K562 (cell line): ENCODE data around the gene OSGEP. TPM values are rescaled to one million over a fixed set of nuclear protein-coding genes. Genes with fewer than 3 reads are reported as not detected.

Experiments used
- ATAC-seq: fragments of 200-7000 bp; cut with Tn5 transposase; 3 replicates; pipeline ENCODE4 v1.9.1; 2020; ENCODE audit warnings: moderate library complexity
- BruUV-seq: library from RNA; stranded (reverse); fragments of 400-500 nt; replicated peaks from 2 replicates; lab custom pipeline; 2021; lab: Mats Ljungman, UMichigan
- CTCF ChIA-PET: fragments of 300-600 bp; formaldehyde crosslinking; extraction: SDS; loops from one replicate; lab custom pipeline; 2021; ENCODE audit warnings: low intra/inter-chr PET ratio; lab: Yijun Ruan, JAX
- POLR2A ChIA-PET: fragments of 300-600, 350-650 bp; sonication (Branson Sonifier 250); formaldehyde crosslinking; extraction: SDS; loops from one replicate; lab custom pipeline; 2021; ENCODE audit warnings: antibody characterized with exemption, inconsistent platforms; lab: Yijun Ruan, JAX
- DNase-seq, 4 experiments: peaks; one replicate each; pipeline versions ENCODE4 v3.0.0 to v3.0.0-alpha.2; 2011 to 2018; ENCODE audit warnings: low spot score in 3 of 4, mixed read lengths in 3 of 4; ENCODE audit errors: extremely low read depth in 1 of 4
- FAIRE-seq: peaks from 2 replicates; lab custom pipeline; 2011; peaks lifted over from hg19 to GRCh38; lab: Jason Lieb, UNC
- H2AFZ ChIP-seq: 2 replicates; pipeline ENCODE4 v1.6.0; 2011; ENCODE audit warnings: low read depth, low read length, control low read depth, inconsistent platforms
- H3K27ac ChIP-seq: fragments of 200-600 bp; 3 replicates; pipeline ENCODE4 v1.8.0; 2011; ENCODE audit warnings: low read depth, mild to moderate bottlenecking, control low read depth, inconsistent platforms, low read length, moderate library complexity, mixed read lengths; ENCODE audit errors: extremely low read depth
- H3K27me3 ChIP-seq, 2 experiments: fragments of 300-600 bp in 1 of 2; 2 replicates in 1 of 2; 3 replicates in 1 of 2; pipeline versions ENCODE4 v1.6.0 to v1.8.0; 2011; ENCODE audit warnings: inconsistent platforms in 2 of 2, low read length in 2 of 2, mild to moderate bottlenecking in 1 of 2, mixed read lengths in 1 of 2, moderate library complexity in 1 of 2; ENCODE audit not compliant: control insufficient read depth in 2 of 2, insufficient read depth in 2 of 2
- H3K36me3 ChIP-seq: fragments of 300-600 bp; 3 replicates; pipeline ENCODE4 v1.8.0; 2011; ENCODE audit warnings: mild to moderate bottlenecking, low read length, inconsistent platforms; ENCODE audit not compliant: control insufficient read depth, insufficient read depth
- H3K4me1 ChIP-seq, 2 experiments: fragments of 200-600 bp in 1 of 2; replicated peaks in 1 of 2; 2 replicates in 1 of 2; 3 replicates in 1 of 2; pipeline versions ENCODE4 v1.5.1 to v1.8.0; 2011; ENCODE audit warnings: inconsistent platforms in 2 of 2, low read length in 2 of 2, mild to moderate bottlenecking in 1 of 2, mixed read lengths in 1 of 2, moderate library complexity in 1 of 2; ENCODE audit not compliant: control insufficient read depth in 2 of 2, insufficient read depth in 2 of 2
- H3K4me2 ChIP-seq: 2 replicates; pipeline ENCODE4 v1.6.1; 2011; ENCODE audit warnings: low read length, control low read depth, inconsistent platforms, mixed read lengths; ENCODE audit not compliant: insufficient read depth
- H3K4me3 ChIP-seq: fragments of 200-600 bp; sonication (generic), shearing (Covaris generic); 2 replicates; pipeline ENCODE4 v1.5.1; 2016; ENCODE audit warnings: control low read depth, inconsistent platforms
- H3K79me2 ChIP-seq: fragments of 200-600 bp; 3 replicates; pipeline ENCODE4 v1.8.0; 2011; ENCODE audit warnings: low read length, inconsistent platforms; ENCODE audit not compliant: control insufficient read depth, insufficient read depth
- H3K9ac ChIP-seq, 2 experiments: 2 replicates each; pipeline versions ENCODE4 v1.6.0 to v1.6.1; 2011; ENCODE audit warnings: low read depth in 2 of 2, low read length in 2 of 2, control low read depth in 1 of 2, inconsistent platforms in 1 of 2, mild to moderate bottlenecking in 1 of 2, mixed read lengths in 1 of 2; ENCODE audit not compliant: insufficient read depth in 1 of 2
- H3K9me1 ChIP-seq: one replicate; pipeline ENCODE4 v1.6.0; 2011; ENCODE audit warnings: inconsistent platforms, mild to moderate bottlenecking, low read length, moderate library complexity; ENCODE audit not compliant: control insufficient read depth, insufficient read depth
- H3K9me3 ChIP-seq: replicated peaks from 2 replicates; pipeline ENCODE4 v1.5.1; 2011; ENCODE audit warnings: low read depth, low read length, inconsistent platforms; ENCODE audit not compliant: control insufficient read depth, insufficient read depth
- H4K20me1 ChIP-seq: replicated peaks from 2 replicates; pipeline ENCODE4 v1.6.1; 2011; ENCODE audit warnings: low read length, inconsistent platforms, mixed read lengths; ENCODE audit not compliant: control insufficient read depth, insufficient read depth
- BCOR ChIP-seq: fragments of 450-650 bp; IDR thresholded peaks from 2 replicates; pipeline ENCODE4 v1.6.1; 2016
- CAMTA2 ChIP-seq: fragments of 250-450 bp; sonication (Bioruptor Pico); conservative IDR thresholded peaks from 2 replicates; pipeline ENCODE4 v1.5.1; 2022
- CHD4 ChIP-seq: fragments of 200-600 bp; sonication (generic); IDR thresholded peaks from 3 replicates; pipeline ENCODE4 v1.6.1; 2012; ENCODE audit warnings: low read depth, mild to moderate bottlenecking, mixed read lengths, low read length, inconsistent platforms; ENCODE audit not compliant: insufficient read depth, insufficient replicate concordance, poor library complexity, severe bottlenecking
- HCFC1 ChIP-seq: IDR thresholded peaks from 2 replicates; pipeline ENCODE4 v1.6.1; 2012; ENCODE audit warnings: low read depth, low read length, improper control_type of control experiment
- KAT7 ChIP-seq: sonication (generic); formaldehyde crosslinking; IDR thresholded peaks from 2 replicates; pipeline ENCODE4 v1.8.0; 2022; ENCODE audit warnings: missing genetic modification reagents, mild to moderate bottlenecking, borderline replicate concordance
- MAFF ChIP-seq: IDR thresholded peaks from 2 replicates; pipeline ENCODE4 v1.6.1; 2012; ENCODE audit warnings: low read length, improper control_type of control experiment
- MLLT1 ChIP-seq, 2 experiments: fragments of 450-650 bp; IDR thresholded peaks; 2 replicates each; pipeline ENCODE4 v1.6.1; 2016
- PCBP2 ChIP-seq: fragments of 200-400 bp; formaldehyde crosslinking; IDR thresholded peaks from 2 replicates; pipeline ENCODE4 v1.6.1; 2018; ENCODE audit warnings: low read length, low read depth, mild to moderate bottlenecking, moderate library complexity; ENCODE audit not compliant: poor library complexity, severe bottlenecking
- SRSF3 ChIP-seq: fragments of 200-400 bp; formaldehyde crosslinking; IDR thresholded peaks from 2 replicates; pipeline ENCODE4 v1.6.1; 2016; ENCODE audit warnings: mild to moderate bottlenecking, low read length, moderate library complexity; ENCODE audit not compliant: insufficient read depth
- ZFX ChIP-seq: sonication (generic); formaldehyde crosslinking; IDR thresholded peaks from 2 replicates; pipeline ENCODE4 v1.8.0; 2022; ENCODE audit warnings: mild to moderate bottlenecking, missing genetic modification reagents, moderate library complexity
- ZNF277 ChIP-seq: fragments of 250-450 bp; sonication (Bioruptor Pico); IDR thresholded peaks from 2 replicates; pipeline ENCODE4 v1.8.0; 2022; ENCODE audit warnings: inconsistent platforms, mild to moderate bottlenecking, moderate library complexity, borderline replicate concordance
- ZNF431 ChIP-seq: sonication (generic); formaldehyde crosslinking; IDR thresholded peaks from 2 replicates; pipeline ENCODE4 v1.8.0; 2022; ENCODE audit warnings: mild to moderate bottlenecking, missing genetic modification reagents
- ZNF655 ChIP-seq: fragments of 250-450 bp; sonication (Bioruptor Pico); IDR thresholded peaks from 2 replicates; pipeline ENCODE4 v1.5.0; 2021
- WGBS: fragments of 100-300 bp; shearing (Covaris generic); methylation state at CpG from one replicate; pipeline ENCODE4 v1.1.6; 2016; ENCODE audit warnings: low coverage, mixed read lengths; ENCODE audit not compliant: insufficient coverage; ENCODE audit errors: missing lambda C conversion rate; 5-methylcytosine and 5-hydroxymethylcytosine counted together
- in situ Hi-C: fragments of 300-500 bp; cut with MboI; formaldehyde crosslinking; loops from 4 replicates; pipeline ENCODE4 v1.15.0; 2018; ENCODE audit warnings: inconsistent platforms, mixed read lengths
- intact Hi-C: fragments of 100-400 bp; cut with micrococcal nuclease; formaldehyde crosslinking; loops from 2 replicates; pipeline ENCODE4 v1.14.2; 2022
- polyA plus RNA-seq, 8 experiments: library from polyadenylated mRNA; depleted of rRNA in 4 of 8; stranded (reverse) in 5 of 8; unstranded in 3 of 8; fragments of >200 nt; fragmentation: Nextera tagmentation in 2 of 8; fragmentation: Illumina TruSeq in 1 of 8; extraction: Ambion mirVana in 2 of 8; extraction: Trizol in 1 of 8; gene quantifications; 2 replicates each; pipeline versions ENCODE4 v1.2.1 to v1.2.3, GENCODE V29; 2011 to 2014; ENCODE audit warnings: inconsistent platforms in 1 of 8, missing spikeins in 1 of 8
- total RNA-seq, 7 experiments: library from RNA; depleted of rRNA in 6 of 7; stranded (reverse); fragments of >200 nt in 6 of 7; fragmentation: Illumina TruSeq in 2 of 7; extraction: Trizol in 2 of 7; gene quantifications; 2 replicates each; pipeline versions ENCODE4 v1.2.1 to v1.2.3, GENCODE V29; 2011 to 2021; ENCODE audit warnings: low replicate concordance in 1 of 7
- TF ChIP-seq, protein P1 (sequence below): fragments of 250-450 bp; sonication (Bioruptor Pico); IDR thresholded peaks from 2 replicates; pipeline ENCODE4 v1.8.0; 2021; ENCODE audit warnings: moderate library complexity, mild to moderate bottlenecking, inconsistent platforms
- TF ChIP-seq, protein P2 (sequence below): sonication (generic); formaldehyde crosslinking; IDR thresholded peaks from 2 replicates; pipeline ENCODE4 v1.8.0; 2022; ENCODE audit warnings: mild to moderate bottlenecking, missing genetic modification reagents, borderline replicate concordance

Gene OSGEP
- total and polyA plus RNA-seq, 9 of the 15 experiments (the other 6 are each of a cell fraction or from before 2014, with no cell fraction given), result 32.1 to 59.2 (median 44.1) TPM

DNA sequence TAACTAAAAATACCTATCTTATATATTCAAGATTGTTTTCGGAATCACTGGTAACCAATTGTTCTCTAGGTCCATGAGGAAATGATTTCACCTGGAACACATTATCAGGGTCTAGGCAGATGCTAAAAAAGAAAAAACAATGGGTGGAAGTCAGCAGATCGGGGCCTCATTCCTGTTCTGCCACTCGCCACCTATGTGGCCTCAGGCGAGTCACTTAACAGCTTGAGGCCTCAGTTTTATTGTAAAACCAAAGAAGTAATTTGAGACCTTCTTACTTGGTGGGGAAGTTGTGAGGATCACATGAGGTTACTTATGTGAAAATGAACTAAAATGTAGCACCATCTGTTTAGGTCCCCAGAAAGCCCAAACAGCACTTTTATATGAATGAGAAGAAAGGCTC lies 44.5 kb upstream of the OSGEP start:
- Histone ChIP-seq H3K4me2 (0 out of 2 replicates have a peak overlapping the region, but pooled peaks have one; percentile 4), H3K9ac (no peak overlapping the region)

More for the DNA sequence above, 44.5 kb upstream of the OSGEP start:
- no peaks in the 10 kb centered on the region for H3K9me1 ChIP-seq
- no peaks in the 10 kb centered on the region for H3K9me3 ChIP-seq
- CTCF ChIA-PET, result no interaction called here
- H3K4me1 ChIP-seq, result peaks cover 0 to 5% of the 10 kb centered on the region in 2 experiments; a peak in 2 of 5 replicates
- BruUV-seq, result no TSS peak
- no peaks in the 10 kb centered on the region for H4K20me1 ChIP-seq
- H3K79me2 ChIP-seq, result no peaks in the 10 kb centered on the region
- TF ChIP-seq, protein P1, sequence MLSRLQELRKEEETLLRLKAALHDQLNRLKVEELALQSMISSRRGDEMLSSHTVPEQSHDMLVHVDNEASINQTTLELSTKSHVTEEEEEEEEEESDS (CRISPR knock-in tag), result no peak
- TF ChIP-seq ZNF277 (no peak), HCFC1 (no peak), CHD4 (no peak), ZNF655 (no peak), ZFX (CRISPR knock-in tag) (no peak), ZNF431 (CRISPR knock-in tag) (no peak), SRSF3 (no peak), PCBP2 (no peak), MLLT1 (IDR thresholded peaks at IDR 0.05) (no peak), KAT7 (no peak), CAMTA2 (CRISPR knock-in tag) (no peak), MAFF (no peak), BCOR (no peak)
- TF ChIP-seq, protein P2, sequence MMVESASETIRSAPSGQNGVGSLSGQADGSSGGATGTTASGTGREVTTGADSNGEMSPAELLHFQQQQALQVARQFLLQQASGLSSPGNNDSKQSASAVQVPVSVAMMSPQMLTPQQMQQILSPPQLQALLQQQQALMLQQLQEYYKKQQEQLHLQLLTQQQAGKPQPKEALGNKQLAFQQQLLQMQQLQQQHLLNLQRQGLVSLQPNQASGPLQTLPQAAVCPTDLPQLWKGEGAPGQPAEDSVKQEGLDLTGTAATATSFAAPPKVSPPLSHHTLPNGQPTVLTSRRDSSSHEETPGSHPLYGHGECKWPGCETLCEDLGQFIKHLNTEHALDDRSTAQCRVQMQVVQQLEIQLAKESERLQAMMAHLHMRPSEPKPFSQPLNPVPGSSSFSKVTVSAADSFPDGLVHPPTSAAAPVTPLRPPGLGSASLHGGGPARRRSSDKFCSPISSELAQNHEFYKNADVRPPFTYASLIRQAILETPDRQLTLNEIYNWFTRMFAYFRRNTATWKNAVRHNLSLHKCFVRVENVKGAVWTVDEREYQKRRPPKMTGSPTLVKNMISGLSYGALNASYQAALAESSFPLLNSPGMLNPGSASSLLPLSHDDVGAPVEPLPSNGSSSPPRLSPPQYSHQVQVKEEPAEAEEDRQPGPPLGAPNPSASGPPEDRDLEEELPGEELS (CRISPR knock-in tag), result no peak
- H3K4me3 ChIP-seq, result no peak overlapping the region
- no peak overlapping the region for H3K27ac ChIP-seq
- DNase-seq (no peak), ATAC-seq (peak; percentile 34; the same call in 2 of the 3 replicates), FAIRE-seq (no peak)
- peak overlapping the region; percentile 71 for H2AFZ ChIP-seq
- no peaks in the 10 kb centered on the region for H3K27me3 ChIP-seq
- in situ Hi-C loops, result no loop called here
- H3K36me3 ChIP-seq, result no peaks in the 10 kb centered on the region
- POLR2A ChIA-PET, result interaction anchor here (0.7 kb wide), 1 partner anchor 30 kb away, joined by 5 read pairs; the partner anchor contains the start of gene PNP
- intact Hi-C loops, result no loop called here
- WGBS, result 27% methylated on average over 2 of the region's 4 CpGs
